VCaP (cell line): ENCODE results near the gene NUP214.

ENCODE experiments used
- H3K27ac ChIP-seq: fragments of 450-650 bp; 2 replicates; pipeline ENCODE4 v1.5.1; 2017
- CTCF ChIP-seq: fragments of 450-650 bp; conservative IDR thresholded peaks from 2 replicates; pipeline ENCODE4 v1.5.1; 2017; ENCODE audit warnings: mild to moderate bottlenecking, moderate library complexity

Gene NUP214

DNA sequence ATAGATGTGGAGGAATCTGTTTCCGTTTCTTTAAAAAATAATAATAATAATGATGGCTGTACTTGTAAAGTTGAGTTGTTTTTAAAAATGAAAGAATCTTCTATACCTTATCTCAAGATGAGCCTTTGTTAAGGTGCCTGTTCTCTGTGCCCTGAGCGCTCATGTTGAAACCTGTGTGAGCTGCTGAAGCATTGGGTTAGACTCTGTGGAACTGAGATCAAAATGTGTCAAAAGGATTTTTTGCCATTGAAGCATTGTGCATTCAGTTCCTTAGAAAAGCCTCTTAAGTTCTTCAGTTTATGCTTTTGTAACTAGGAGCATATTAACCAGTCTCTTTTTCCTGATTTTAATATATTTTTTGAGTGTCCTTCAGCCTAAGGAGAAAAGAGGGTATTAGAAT lies 67.7 kb downstream of the NUP214 start:
- no peak for TF ChIP-seq CTCF
- H3K27ac ChIP-seq: no peak overlapping the region

DNA sequence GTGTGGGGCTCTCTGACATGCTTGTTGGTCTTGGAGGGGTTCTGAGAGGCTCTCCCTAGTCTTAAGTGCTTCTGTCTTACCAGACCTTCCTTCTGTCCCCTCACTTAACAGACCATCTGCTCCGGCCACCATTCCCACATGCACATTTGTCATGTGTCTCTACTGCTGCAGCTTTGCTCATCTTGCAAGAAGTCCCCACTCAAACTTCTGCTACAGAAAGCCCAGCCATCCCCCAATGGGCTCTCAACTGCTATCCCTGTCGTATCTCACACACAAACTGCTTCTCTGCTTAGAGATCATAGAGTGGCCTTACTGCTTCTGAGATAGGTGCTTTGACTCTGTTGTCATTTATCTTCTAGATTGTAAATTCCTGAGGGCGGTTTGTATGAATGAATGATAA lies 69.4 kb downstream of the NUP214 start:
- no peak overlapping the region for H3K27ac ChIP-seq
- no peak for TF ChIP-seq CTCF

GRCh38 chr9:131197160-131197911 lies 72.0 kb downstream of the NUP214 start:
- no peak overlapping the region for H3K27ac ChIP-seq
- TF ChIP-seq CTCF: no peak

DNA sequence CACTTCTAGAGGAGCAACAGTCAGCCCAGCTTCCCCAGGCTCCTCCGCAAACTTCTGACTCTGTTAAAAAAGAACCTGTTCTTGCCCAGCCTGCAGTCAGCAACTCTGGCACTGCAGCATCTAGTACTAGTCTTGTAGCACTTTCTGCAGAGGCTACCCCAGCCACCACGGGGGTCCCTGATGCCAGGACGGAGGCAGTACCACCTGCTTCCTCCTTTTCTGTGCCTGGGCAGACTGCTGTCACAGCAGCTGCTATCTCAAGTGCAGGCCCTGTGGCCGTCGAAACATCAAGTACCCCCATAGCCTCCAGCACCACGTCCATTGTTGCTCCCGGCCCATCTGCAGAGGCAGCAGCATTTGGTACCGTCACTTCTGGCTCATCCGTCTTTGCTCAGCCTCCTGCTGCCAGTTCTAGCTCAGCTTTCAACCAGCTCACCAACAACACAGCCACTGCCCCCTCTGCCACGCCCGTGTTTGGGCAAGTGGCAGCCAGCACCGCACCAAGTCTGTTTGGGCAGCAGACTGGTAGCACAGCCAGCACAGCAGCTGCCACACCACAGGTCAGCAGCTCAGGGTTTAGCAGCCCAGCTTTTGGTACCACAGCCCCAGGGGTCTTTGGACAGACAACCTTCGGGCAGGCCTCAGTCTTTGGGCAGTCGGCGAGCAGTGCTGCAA lies 72.8 kb downstream of the NUP214 start:
- no peak overlapping the region for H3K27ac ChIP-seq
- no peak for TF ChIP-seq CTCF

GRCh38 chr9:131201856-131202255 lies 76.5 kb downstream of the NUP214 start:
- no peak for TF ChIP-seq CTCF
- no peak overlapping the region for H3K27ac ChIP-seq

- peak; percentile 46 for TF ChIP-seq CTCF
- no peak overlapping the region for H3K27ac ChIP-seq
Measured at GRCh38 chr9:131203431-131204218, 78.2 kb downstream of the NUP214 start.

- no peak for TF ChIP-seq CTCF
- H3K27ac ChIP-seq: no peak overlapping the region
Measured at GRCh38 chr9:131204285-131204684, 78.9 kb downstream of the NUP214 start.
